Measurements from ENCODE around the gene RPL15. TPM values are rescaled to one million over a fixed set of nuclear protein-coding genes. Genes with fewer than 3 reads are reported as not detected.

RPL15 gene
- total and polyA plus RNA-seq, 2 of the 8 experiments (the other 6 are each of a cell fraction or from before 2014, with no cell fraction given): 2,819 to 6,473 TPM

- Histone ChIP-seq H3K23ac (ENCODE audit: insufficient read length) (no peak overlapping the region), H3K18ac (ENCODE audit: extremely low read depth, low read length) (peak overlapping the region; percentile 66), H3K27me3 (replicated peaks in 1 of 4; ENCODE audit: control insufficient read depth in 3 of 4, extremely low read depth in 1 of 4, insufficient read depth in 3 of 4, low read length in 3 of 4) (no peaks in the 10 kb centered on the region; a peak in 1 of 7 replicates), H4K8ac (ENCODE audit: extremely low read depth, insufficient read depth, low read length) (no peak overlapping the region), H3K9me3 (ENCODE audit: insufficient read depth in 2 of 2, low read depth in 1 of 2, low read length in 1 of 2) (no peaks in the 10 kb centered on the region), H3K36me3 (ENCODE audit: control insufficient read depth in 2 of 4, insufficient read depth in 4 of 4, low read length in 3 of 4) (no peaks in the 10 kb centered on the region), H3K14ac (ENCODE audit: insufficient read length) (no peak overlapping the region), H2AK5ac (ENCODE audit: low read depth, low read length) (peak overlapping the region; percentile 46; the same call in 1 of the 2 replicates), H4K20me1 (replicated peaks in 1 of 2; ENCODE audit: control insufficient read depth in 1 of 2, insufficient read depth in 2 of 2, low read length in 2 of 2) (no peaks in the 10 kb centered on the region), H3K9ac (replicated peaks in 1 of 4; ENCODE audit: extremely low read depth in 1 of 4, low read depth in 3 of 4, low read length in 3 of 4) (peak overlapping the region; percentile 81 to 96 (median 88)), H2BK20ac (ENCODE audit: low read length) (no peak overlapping the region), H2BK5ac (ENCODE audit: low read depth, low read length) (peak overlapping the region; percentile 87; the same call in 1 of the 2 replicates), H2BK15ac (ENCODE audit: low read length) (no peak overlapping the region), H3K4ac (replicated peaks; ENCODE audit: insufficient read length, low read depth, low read length) (no peak overlapping the region), H3K27ac (ENCODE audit: low read depth, low read length) (0 out of 2 replicates have a peak overlapping the region, but pooled peaks have one; percentile 56), H3K4me1 (replicated peaks in 1 of 4; ENCODE audit: control insufficient read depth in 3 of 4, insufficient read depth in 4 of 4, low read length in 3 of 4) (peaks cover 8 to 17% (median 12%) of the 10 kb centered on the region in 4 experiments; a peak in 6 of 7 replicates), H3K4me3 (ENCODE audit: extremely low read depth in 1 of 4, insufficient read depth in 2 of 4, low read depth in 3 of 4, low read length in 4 of 4) (peak overlapping the region; percentile 59 to 91 (median 82)), H4K91ac (replicated peaks; ENCODE audit: insufficient read length, low read length) (peak overlapping the region; percentile 52), H4K5ac (ENCODE audit: insufficient read length, low read depth, low read length) (no peak overlapping the region), H3K23me2 (ENCODE audit: low read depth, low read length) (peaks cover 5% of the 10 kb centered on the region), H3K4me2 (ENCODE audit: insufficient read depth in 1 of 2, low read depth in 2 of 2, low read length in 2 of 2) (peak overlapping the region; percentile 98 to 99), H2AFZ (ENCODE audit: low read length) (no peak overlapping the region), H2BK120ac (replicated peaks; ENCODE audit: low read depth, low read length) (peak overlapping the region; percentile 47), H3K56ac (replicated peaks; ENCODE audit: insufficient read length, low read depth, low read length) (no peak overlapping the region), H2BK12ac (ENCODE audit: low read depth, low read length) (peak overlapping the region; percentile 31; the same call in 1 of the 2 replicates), H3K79me2 (ENCODE audit: control insufficient read depth in 1 of 2, insufficient read depth in 2 of 2, low read length in 2 of 2) (peaks cover 4 to 27% of the 10 kb centered on the region in 2 experiments; a peak in 3 of 4 replicates), H3K79me1 (ENCODE audit: low read depth, low read length) (no peaks in the 10 kb centered on the region)
- 5% methylated on average over 13 of the region's 13 CpGs; no CpG with 5 or more reads in 1 of the 2 experiments for WGBS, 2 experiments (ENCODE audit: extremely low coverage in 1 of 2, insufficient coverage in 1 of 2, insufficient read length in 1 of 2, insufficient replicate concordance in 2 of 2, low coverage in 1 of 2, low lambda C conversion rate in 2 of 2, missing lambda C conversion rate in 1 of 2)
- ChIA-PET POLR2A (ENCODE audit: partially characterized antibody) (interaction anchor here (0.7 to 19.1 kb wide), 9 partner anchors 8 to 145 kb away, joined by 3 to 363 read pairs (median 5); partner anchors contain the start of genes NKIRAS1 and RPL15), CTCF (ENCODE audit: partially characterized antibody) (interaction anchor here (0.9 to 1.6 kb wide), 4 partner anchors 10 to 232 kb away, joined by 3 to 6 read pairs (median 4); partner anchors contain the start of genes NKIRAS1 and RPL15)
- DNase-seq (ENCODE audit: low read depth in 1 of 2, low spot score in 2 of 2) (no peak), FAIRE-seq (no peak)
- TF ChIP-seq ATF3 (IDR thresholded peaks at IDR 0.05; ENCODE audit: insufficient read depth, low read depth, low read length): no peak
- TF ChIP-seq BRCA1 (IDR thresholded peaks at IDR 0.05; ENCODE audit: low read depth, low read length): no peak
- 0 out of 2 replicates have a peak, but pooled peaks have one; percentile 3 for TF ChIP-seq SP1 (IDR thresholded peaks at IDR 0.05; ENCODE audit: low read depth, low read length)
- TF ChIP-seq SIN3A (conservative IDR thresholded peaks at IDR 0.05 in 1 of 2, IDR thresholded peaks at IDR 0.05 in 1 of 2; ENCODE audit: low read depth in 1 of 2, low read length in 2 of 2): peak in 1 of 2 experiments; percentile 4; a peak in 1 of 4 replicates
- no peak for TF ChIP-seq CBX8 (IDR thresholded peaks at IDR 0.05; ENCODE audit: borderline replicate concordance, low read depth, low read length)
- peak in 1 of 2 experiments; percentile 2; a peak in 1 of 3 replicates for TF ChIP-seq POLR2A (IDR thresholded peaks at IDR 0.05; ENCODE audit: control extremely low read depth in 1 of 2, low read depth in 2 of 2, low read length in 2 of 2)
Measured at GRCh38 chr3:23944007-23944783, 27.3 kb downstream of the RPL15 start.

Measured in H1 (cell line).